Stimulated activated CD8-positive, alpha-beta memory T cell treated with anti-CD3 and anti-CD28 coated beads, Interleukin-15, amount 100 ng/mL, for 1 hour (primary cell): ENCODE measurements around the gene RPUSD1.
"Not testable (repeated sequence)": the region's sequence is repeated elsewhere in the genome, so short reads cannot be mapped to it uniquely, and the experiment has no call there.

Experiments used
- DNase-seq: peaks from one replicate; pipeline ENCODE4 v3.0.0-alpha.2; 2020; ENCODE audit warnings: low read depth

RPUSD1 gene

DNA sequence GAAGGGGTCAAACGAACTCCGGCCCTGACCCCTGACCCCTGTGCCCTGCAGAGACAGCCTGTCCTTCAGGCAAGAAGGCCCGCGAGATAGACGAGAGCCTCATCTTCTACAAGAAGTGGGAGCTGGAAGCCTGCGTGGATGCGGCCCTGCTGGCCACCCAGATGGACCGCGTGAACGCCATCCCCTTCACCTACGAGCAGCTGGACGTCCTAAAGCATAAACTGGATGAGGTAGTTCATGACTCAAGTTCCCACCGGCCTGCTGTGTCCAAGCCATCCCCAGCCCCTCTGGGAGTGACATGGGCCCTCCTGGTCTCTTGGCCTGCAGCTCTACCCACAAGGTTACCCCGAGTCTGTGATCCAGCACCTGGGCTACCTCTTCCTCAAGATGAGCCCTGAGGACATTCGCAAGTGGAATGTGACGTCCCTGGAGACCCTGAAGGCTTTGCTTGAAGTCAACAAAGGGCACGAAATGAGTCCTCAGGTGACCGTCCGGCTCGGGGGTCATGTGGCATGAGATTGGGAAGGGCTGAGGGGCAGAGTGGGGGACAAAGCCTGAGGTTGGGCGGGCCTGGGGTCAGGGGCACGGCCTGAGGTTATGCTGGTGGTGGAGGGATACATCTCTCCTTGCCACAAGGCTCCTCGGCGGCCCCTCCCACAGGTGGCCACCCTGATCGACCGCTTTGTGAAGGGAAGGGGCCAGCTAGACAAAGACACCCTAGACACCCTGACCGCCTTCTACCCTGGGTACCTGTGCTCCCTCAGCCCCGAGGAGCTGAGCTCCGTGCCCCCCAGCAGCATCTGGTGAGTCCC is 22.0 kb downstream of the RPUSD1 start:
- no peak for DNase-seq

DNA sequence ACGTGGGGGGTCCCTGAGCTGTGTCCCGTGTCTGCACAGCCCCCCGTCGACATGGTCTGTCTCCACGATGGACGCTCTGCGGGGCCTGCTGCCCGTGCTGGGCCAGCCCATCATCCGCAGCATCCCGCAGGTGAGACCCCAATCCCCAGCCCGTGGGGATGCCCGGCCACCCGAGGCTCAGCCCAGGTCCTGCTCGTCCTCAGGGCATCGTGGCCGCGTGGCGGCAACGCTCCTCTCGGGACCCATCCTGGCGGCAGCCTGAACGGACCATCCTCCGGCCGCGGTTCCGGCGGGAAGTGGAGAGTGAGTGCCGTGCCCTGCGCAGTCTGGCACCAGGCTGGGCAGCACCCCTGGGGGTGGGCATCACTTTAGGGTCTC is 22.7 kb downstream of the RPUSD1 start:
- DNase-seq: no peak

DNA sequence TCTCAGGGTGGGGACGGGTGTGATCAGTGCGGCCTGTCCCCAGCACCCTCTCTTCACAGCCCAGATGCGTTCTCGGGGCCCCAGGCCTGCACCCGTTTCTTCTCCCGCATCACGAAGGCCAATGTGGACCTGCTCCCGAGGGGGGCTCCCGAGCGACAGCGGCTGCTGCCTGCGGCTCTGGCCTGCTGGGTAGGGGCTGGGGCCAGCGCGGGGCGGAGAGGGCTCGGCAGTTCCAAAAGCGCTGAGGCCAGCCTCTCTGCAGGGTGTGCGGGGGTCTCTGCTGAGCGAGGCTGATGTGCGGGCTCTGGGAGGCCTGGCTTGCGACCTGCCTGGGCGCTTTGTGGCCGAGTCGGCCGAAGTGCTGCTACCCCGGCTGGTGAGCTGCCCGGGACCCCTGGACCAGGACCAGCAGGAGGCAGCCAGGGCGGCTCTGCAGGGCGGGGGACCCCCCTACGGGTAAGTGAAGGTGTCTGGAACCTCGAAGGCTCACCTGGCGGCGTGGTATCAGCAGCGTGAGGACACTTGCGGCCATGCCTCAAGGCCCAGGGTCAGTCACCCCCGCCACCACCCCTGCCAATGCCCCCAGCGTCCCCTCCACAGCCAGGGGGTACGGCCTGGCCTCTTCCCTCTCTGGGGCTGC is 23.2 kb downstream of the RPUSD1 start:
- DNase-seq: no peak

DNA sequence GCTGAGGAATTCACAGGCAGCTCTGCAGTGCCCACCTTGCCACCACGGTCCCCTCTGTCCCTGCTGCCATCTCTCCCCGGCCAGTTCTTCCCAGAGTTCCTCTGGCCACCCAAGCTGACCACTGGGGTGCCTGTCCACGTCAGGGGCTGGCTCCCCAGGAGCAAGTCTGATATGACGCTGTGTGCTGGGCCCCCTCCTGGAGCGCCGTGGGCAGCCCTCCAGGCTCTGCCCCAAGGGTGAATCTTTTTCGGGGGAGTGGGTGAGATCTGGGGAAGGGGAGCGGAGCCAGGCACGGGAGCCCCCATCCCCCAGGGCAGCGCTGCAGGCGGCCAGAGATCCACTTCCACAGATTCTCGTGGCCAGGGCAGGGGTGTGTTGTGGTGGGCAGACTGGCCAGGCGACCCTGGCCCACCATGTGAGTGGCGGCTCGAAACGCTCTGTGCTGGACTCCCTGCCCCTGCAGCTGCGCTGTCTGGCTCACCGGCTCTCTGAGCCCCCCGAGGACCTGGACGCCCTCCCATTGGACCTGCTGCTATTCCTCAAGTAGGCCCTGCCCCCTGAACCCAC is 23.9 kb downstream of the RPUSD1 start:
- DNase-seq: no peak

DNA sequence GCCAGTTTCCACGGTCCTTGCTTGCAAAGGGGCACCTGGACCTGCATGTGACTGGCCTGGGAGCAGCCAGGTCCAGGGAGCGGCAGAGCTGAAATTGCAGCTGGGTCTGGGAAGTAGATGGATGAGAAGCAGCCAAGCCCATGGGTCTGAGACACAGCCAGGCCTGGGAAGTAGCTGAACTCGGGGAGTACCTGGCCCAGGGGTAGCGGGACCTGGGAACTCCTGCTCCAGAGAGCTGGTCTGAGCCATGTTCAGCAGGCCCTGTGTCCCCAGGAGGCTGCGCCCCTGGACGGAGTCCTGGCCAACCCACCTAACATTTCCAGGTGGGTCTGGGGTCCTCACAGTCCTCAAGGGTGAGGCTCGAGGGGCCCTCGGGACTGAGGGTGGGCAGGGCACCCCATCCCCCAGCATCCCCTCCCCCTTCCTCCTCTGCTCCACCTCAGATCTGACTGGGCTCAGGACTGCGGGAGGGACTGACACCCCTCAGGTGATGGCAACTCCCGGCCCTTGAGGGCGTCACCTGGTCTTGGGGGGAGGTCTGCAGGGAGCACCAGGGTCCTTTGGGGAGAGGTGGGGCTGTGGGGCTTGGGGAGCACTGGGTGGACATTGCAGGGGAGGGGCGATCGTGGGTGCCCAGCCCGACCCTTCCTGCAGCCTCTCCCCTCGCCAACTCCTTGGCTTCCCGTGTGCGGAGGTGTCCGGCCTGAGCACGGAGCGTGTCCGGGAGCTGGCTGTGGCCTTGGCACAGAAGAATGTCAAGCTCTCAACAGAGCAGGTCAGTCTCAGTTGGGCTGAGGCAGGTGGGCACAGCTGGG is 24.6 kb downstream of the RPUSD1 start:
- DNase-seq: no peak

DNA sequence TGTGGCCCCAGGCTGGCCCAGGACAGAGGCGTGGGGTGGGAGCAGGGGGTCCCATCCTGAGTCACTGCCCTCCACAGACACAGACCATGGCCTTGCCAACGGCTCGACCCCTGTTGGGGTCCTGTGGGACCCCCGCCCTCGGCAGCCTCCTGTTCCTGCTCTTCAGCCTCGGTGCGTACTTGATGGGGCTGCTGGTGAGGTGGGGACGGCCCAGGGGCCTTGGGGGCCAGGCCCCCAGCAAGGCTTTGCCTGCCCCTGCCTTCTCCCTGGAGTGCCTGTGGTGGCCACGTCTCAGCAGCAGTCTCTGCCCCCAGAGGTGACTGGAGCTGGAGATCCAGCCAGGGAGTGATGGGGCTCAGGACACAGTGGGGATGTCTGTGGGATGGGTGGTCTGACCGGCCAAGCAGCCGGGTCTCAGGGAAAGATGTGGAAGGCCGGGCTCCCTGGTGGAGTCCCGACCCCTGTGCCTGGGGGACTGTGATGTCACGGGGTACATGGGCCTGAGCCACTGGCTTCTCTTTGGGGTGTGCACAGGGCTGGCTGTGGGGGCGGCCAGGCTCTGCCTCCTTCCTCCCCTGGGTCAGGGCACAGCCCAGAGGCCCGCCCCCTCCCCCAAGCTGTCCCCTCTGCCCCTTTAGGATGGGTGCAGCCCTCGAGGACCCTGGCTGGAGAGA is 25.4 kb downstream of the RPUSD1 start:
- no peak for DNase-seq

DNA sequence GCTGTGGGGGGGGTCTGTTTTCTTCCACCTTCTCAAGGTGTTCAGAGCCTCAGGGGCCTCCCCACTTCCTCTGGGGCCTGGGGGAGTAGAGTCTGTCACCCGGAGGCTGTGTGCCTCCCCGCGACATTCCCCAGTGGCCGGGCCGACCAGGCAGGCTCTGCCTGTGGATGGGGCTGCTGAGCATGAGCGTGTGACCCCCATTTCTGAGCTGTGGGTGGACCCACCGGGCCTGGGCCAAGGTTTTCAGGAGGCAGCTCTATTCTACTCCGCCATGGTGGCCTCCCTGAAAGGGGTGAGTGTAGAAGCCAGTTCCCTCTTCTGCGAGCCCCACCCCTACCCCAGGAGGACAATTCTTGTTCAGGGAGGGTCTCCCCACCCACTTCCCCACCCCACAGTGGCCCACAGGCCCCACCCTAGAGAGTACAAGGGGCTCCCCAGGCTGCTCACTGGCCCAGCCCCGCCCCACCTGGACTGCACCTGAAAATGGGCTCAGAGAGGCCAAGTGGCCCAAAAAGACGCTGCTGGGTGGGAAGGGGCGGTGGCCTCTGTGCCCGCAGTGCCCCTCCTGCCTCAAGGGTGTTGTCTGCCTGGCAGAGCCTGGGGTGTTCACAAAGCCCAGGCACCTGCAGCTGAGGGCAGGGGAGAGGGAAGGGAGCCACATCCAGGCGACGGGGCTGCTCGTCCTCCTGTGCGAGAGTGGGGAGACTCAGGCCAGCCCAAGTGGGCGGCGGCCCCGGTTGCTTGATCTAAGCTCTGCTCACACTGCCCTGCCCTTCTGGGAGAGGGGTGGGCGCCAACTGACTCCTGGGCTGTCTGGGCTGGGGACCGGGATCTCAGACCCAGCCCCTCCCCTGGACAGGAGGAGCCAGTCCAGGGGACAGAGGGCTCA is 26.3 kb downstream of the RPUSD1 start:
- no peak for DNase-seq

DNA sequence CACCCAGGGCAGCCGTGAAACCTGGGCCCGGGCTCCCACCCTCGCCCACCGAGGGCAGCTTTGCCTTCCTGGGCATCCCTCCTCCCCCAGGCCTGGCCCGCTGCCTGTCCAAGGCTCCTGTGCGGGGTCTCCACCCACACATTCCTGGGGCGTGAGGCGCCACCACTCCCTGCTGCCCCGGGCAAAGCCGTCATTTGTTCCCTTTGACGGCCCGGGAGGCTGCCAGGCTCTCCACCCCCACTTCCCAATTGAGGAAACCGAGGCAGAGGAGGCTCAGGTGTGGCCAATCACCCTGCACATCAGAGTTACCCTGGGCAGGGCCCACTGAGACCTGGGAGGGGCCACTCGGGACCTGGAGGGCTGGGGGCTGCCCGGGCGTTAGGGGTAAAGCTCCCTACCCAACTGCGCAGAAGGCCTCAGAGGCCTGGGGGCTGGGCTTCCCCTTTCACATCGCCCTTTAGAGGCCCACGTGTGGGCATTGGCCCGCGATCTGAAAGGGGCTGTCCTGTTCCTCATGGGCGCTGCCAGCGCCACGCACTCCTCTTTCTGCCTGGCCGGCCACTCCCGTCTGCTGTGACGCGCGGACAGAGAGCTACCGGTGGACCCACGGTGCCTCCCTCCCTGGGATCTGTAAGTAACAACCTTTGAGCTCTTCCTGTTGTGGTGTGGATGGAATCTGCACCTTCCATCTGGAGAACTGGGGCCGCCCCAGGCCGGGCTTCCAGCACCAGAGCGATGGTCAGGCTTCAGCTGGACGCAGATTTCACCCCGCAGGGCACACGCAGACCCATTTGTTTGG is 27.4 kb downstream of the RPUSD1 start, which contains the start of gene MSLN:
MSLN (plus strand) TSS at position 190 of the 799 bp plus-strand sequence. CDS start 1,947 bp downstream, outside the sequence.
- DNase-seq: no peak

DNA sequence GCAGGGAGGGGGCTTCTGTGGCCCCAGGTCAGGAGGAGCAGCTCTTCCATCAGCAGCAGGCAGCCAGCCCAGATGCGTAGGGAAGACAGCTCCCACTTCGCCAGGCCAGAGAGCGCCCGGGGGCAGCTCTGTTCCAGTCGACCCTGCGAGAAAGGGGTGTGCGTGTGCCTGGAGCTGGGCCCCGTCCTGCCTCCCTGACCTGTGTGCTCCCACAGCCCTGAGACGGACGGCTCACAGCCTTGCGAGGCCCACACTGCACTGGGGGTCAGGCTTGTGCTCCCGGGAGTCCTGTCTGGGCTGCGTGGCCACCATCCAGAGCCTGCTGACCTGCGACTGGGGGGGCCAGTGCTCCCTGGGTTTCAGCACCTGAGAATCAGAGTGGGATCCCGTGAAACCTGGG is 28.1 kb downstream of the RPUSD1 start:
- no peak for DNase-seq

DNA sequence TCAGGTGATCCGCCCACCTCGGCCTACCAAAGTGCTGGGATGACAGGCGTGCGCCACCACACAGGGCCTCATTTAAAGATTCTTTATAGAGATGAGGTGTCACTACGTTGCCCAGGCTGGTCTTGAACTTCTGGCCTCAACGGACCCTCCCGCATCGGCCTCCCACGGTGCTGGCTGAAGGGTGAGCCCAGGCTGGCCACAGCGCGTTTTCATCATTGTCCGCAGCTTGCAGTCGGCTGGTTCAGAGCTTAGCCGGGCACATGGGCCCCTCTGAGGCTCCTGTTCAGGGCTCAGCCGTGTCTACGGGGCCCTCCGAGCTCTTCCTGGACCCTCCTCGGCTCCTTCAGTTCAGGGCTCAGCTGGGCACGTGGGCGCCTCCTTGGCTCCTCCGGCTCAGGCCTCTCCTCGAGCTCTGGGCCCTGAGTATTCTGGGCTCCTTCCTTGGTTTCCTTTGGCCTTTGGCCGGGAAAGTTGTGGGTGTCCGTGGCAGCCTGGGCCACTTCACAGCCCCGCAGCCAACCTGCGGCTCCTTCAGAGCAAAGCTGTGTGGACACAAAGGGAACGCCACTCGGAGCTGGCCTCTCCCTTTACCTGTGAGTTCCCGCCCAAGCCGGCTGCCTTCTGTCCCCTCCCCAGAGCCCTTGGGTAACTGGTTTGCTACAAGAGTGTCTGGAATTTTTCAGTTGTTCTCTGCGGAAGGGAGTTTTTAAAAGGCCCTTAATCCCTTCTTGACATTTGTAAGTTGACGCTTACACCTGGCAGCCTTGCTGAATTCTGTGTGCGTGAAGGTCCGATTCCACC is 28.9 kb downstream of the RPUSD1 start:
- no peak for DNase-seq

DNA sequence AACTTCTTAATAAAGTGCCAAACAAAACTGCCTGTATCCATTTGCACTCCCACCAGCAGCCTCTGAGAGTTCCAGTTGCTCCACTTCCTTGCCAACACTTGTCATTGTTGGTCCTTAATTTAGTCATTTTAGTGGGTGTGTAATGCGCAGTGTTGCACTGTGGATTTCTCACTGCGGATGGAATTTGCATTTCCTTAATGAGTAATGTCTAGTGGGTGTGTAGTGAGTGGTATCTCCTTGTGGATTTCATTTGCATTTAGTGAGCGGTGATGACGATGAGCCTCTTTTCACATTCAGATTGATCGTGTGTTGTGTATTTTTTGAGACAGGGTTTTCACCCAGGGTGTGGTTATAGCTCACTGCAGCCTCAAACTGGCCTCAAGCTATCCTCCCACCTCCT is 31.8 kb downstream of the RPUSD1 start:
- DNase-seq: no peak

DNA sequence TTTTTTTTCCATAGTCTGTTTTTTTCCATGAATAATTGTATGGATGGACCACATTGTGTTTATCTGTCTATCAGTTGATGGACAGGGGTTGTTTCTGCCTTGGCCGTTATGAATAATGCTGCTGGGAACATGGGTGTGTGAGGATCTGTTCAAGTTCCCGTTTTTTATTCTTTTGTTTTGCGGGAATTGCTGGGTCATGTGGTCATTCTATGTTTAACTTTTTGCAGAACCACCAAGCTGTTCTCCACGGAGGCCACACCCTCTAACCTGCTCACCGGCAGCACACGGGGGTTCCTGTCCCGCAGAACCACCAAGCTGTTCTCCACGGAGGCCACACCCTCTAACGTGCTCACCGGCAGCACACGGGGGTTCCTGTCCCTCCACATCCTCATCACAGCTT is 33.5 kb downstream of the RPUSD1 start:
- DNase-seq: no peak

DNA sequence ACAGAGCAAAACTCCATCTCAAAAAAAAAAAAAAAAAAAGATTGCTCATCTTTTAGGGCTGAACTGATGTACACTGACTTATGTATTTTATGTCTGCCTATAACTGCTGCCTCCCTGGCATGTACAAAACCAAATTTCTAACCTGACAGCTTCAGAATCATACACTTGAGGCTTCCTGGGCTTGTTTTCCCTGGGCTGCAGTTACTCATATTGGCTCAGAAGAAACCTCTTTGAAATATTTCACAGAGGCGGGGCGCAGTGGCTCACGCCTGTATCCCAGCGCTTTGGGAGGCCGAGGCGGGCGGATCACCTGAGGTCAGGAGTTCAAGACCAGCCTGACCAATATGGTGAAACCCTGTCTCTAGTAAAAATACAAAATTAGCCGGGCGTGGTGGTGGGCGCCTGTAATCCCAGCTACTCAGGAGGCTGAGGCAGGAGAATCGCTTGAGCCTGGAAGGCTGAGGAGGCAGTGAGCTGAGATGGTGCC is 34.0 kb downstream of the RPUSD1 start:
- not testable (repeated sequence) for DNase-seq

DNA sequence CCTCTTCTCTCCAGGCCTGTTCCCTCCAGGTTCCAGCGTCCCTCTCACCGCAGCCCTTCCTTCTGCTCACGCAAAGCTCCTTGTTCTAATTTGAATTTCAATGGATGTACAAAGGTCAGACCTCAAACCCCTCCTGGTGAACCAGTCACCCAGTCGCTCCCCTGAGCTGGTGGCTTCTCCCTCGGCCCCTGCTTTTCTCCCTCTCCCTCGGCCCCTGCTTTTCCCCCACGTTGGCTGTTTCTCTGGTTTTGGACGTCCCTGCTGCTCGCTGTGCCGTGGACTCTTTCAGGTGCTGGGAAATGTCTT is 36.2 kb downstream of the RPUSD1 start:
- no peak for DNase-seq

DNA sequence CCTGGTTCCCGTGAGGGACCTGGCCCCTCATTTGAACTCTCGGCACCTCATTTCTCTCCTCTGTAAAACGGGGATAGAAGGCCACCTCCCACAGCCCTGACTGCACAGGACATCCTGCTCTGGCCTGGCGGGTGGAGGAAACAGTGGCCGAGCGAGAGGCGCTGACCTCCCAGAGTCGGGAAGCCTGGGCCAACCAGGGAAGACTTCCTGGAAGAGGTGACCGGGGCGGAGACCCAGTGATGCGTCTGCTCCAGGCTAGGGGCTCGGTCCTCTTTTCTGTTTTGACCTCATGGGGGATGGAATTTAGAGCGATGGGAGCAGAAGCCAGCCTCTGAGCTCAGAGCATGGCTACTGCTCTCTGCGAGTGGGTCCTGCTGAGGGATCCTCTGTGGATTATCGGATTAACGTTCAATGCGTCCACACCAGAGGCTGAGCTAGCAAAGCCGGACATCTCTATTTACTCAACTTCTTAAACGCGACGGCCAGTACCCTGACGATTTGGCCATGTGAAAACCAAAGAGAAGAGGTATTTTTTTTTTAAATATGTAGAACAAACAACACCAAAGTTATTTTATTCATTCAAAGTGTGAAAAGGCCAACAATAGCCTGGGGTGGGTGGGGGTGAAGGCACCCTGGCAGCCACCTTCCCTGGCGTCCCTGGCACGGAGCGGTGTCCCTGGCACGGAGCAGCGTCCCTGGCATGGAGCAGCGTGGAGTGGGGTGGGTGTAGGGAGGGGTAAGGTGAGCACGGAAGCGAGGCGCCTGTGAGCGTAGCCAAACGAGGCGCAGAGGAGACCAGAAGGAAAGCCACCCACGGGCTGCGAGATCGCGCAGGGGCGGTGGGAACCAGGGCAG is 36.8 kb downstream of the RPUSD1 start:
- DNase-seq: no peak

DNA sequence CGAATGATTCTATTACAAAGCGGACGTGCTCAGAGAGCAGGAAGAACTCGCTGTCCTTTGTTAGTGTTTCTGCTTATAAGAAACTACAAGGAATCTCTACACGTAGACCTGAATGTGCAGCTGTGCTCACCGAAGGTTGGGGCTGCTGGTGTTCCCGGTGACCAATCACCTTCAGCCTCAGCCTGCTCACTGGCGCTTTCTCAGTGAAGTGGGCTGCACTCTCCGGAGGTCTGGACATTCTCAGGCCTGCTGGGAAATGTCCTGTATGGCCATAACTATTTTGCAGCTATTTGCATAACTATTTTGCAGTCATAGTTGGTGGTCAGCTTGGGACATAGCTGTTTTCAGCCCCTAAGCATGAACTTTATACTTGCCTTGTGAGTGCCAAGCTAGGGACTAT is 37.7 kb downstream of the RPUSD1 start:
- DNase-seq: no peak

DNA sequence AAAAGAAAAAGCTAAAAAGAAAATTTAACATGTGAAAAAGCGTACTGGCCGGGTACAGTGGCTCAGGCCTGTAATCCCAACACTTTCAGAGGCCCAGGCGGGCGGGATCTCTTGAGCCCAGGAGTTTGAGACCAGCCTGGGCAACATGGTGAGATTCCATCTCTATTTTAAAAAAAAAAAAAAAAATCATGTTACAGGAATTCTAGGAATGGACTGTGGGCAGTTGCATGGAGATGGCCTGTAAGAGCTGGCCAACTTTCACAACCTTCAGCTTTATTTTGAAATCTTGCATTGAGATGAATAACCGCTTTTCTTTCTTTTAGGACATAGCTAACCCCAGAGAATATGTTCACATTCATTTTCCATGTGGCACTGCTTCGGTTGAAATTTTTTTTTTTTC is 39.2 kb downstream of the RPUSD1 start:
- DNase-seq: no peak
